K562 (cell line): ENCODE results near the gene AGPAT2.

Experiments used
- KLF6 ChIP-seq: fragments of 250-450 bp; sonication (Bioruptor Pico); IDR thresholded peaks from 2 replicates; pipeline ENCODE4 v1.4.0; 2020; ENCODE audit warnings: mild to moderate bottlenecking, moderate library complexity, borderline replicate concordance
- MLX ChIP-seq, 2 experiments: fragments of 450-650 bp in 1 of 2; sonication (generic) in 1 of 2; formaldehyde crosslinking; conservative IDR thresholded peaks; 2 replicates each; pipeline versions ENCODE4 v1.4.0 to v1.8.1; 2020 to 2022; ENCODE audit warnings: mild to moderate bottlenecking in 1 of 2, missing genetic modification reagents in 1 of 2
- ZC3H11A ChIP-seq: IDR thresholded peaks from 2 replicates; pipeline ENCODE4 v1.6.1; 2012; ENCODE audit warnings: low read depth, low read length, improper control_type of control experiment

GRCh38 chr9:136697146-136697820 is 10.0 kb upstream of the AGPAT2 start:
- no peak for TF ChIP-seq MLX (CRISPR knock-in tag; conservative IDR thresholded peaks at IDR 0.05)
- TF ChIP-seq ZC3H11A = no peak
- TF ChIP-seq KLF6 (CRISPR knock-in tag) = no peak
